SU-DHL-6 (cell line): Measurements from ENCODE around the gene PROSER3.

Experiments
- H2AFZ ChIP-seq: fragments of 200-600 bp; sonication (generic); 2 replicates; pipeline ENCODE4 v1.6.1; 2014; ENCODE audit warnings: low read depth, mild to moderate bottlenecking, moderate library complexity, mixed read lengths, antibody characterized with exemption, low read length; ENCODE audit not compliant: severe bottlenecking
- H3F3A ChIP-seq: fragments of 200-600 bp; shearing (Covaris generic); 2 replicates; pipeline ENCODE4 v1.6.0; 2016; ENCODE audit warnings: antibody characterized with exemption, mild to moderate bottlenecking; ENCODE audit not compliant: insufficient read depth
- H3K27ac ChIP-seq: fragments of 200-600 bp; sonication (generic); 2 replicates; pipeline ENCODE4 v1.5.1; 2016; ENCODE audit warnings: low read depth, mild to moderate bottlenecking, low read length, moderate library complexity, mixed read lengths
- H3K27me3 ChIP-seq: fragments of 200-600 bp; sonication (generic), shearing (Covaris generic); 2 replicates; pipeline ENCODE4 v1.6.0; 2014; ENCODE audit warnings: mild to moderate bottlenecking, low read length
- H3K36me3 ChIP-seq: fragments of 200-600 bp; sonication (generic); 2 replicates; pipeline ENCODE4 v1.6.1; 2014; ENCODE audit warnings: mild to moderate bottlenecking, low read length, mixed read lengths
- H3K4me2 ChIP-seq: fragments of 300-600, 200-600 bp; shearing (Covaris generic), sonication (generic); 2 replicates; pipeline ENCODE4 v1.6.0; 2014; ENCODE audit warnings: low read length, low read depth, mild to moderate bottlenecking; ENCODE audit not compliant: poor library complexity, severe bottlenecking
- H3K4me3 ChIP-seq: fragments of 200-600 bp; sonication (generic); 2 replicates; pipeline ENCODE4 v1.5.1; 2014; ENCODE audit warnings: antibody characterized with exemption, low read length, mild to moderate bottlenecking, mixed read lengths; ENCODE audit not compliant: insufficient read depth, poor library complexity, severe bottlenecking
- H3K79me2 ChIP-seq: fragments of 200-600 bp; sonication (generic); 2 replicates; pipeline ENCODE4 v1.6.1; 2014; ENCODE audit warnings: mild to moderate bottlenecking, low read length, moderate library complexity; ENCODE audit not compliant: insufficient read depth
- H3K9ac ChIP-seq: fragments of 200-600 bp; sonication (generic); 2 replicates; pipeline ENCODE4 v1.7.0; 2014; ENCODE audit warnings: mild to moderate bottlenecking, low read length
- H3K9me2 ChIP-seq: fragments of 200-600 bp; sonication (generic); replicated peaks from 2 replicates; pipeline ENCODE4 v1.6.1; 2014; ENCODE audit warnings: low read length; ENCODE audit not compliant: insufficient read depth
- H3K9me3 ChIP-seq: fragments of 200-600 bp; sonication (generic); 2 replicates; pipeline ENCODE4 v1.6.1; 2014; ENCODE audit warnings: low read length, mixed read lengths; ENCODE audit not compliant: insufficient read depth
- H4K20me1 ChIP-seq: fragments of 200-600 bp; sonication (generic); 2 replicates; pipeline ENCODE4 v1.6.1; 2014; ENCODE audit warnings: low read depth, mild to moderate bottlenecking, antibody characterized with exemption, low read length, moderate library complexity, mixed read lengths
- CTCF ChIP-seq: fragments of 200-600 bp; sonication (generic); IDR thresholded peaks from one replicate; pipeline ENCODE4 v1.5.1; 2017; ENCODE audit warnings: antibody characterized with exemption, mild to moderate bottlenecking, low read length, moderate library complexity; ENCODE audit not compliant: insufficient read depth, poor library complexity, severe bottlenecking
- EZH2phosphoT487 ChIP-seq: fragments of 200-600 bp; sonication (generic), shearing (Covaris generic); conservative IDR thresholded peaks from 2 replicates; pipeline ENCODE4 v1.6.1; 2018; ENCODE audit warnings: mild to moderate bottlenecking, antibody characterized with exemption, low read length, moderate library complexity, mixed read lengths

Gene PROSER3

GRCh38 chr19:35780058-35780457, 22.1 kb downstream of the PROSER3 start:
- Histone ChIP-seq H3K27me3 (no peaks in the 10 kb centered on the region), H3K36me3 (no peaks in the 10 kb centered on the region), H3K4me2 (no peak overlapping the region), H3K9me2 (no peaks in the 10 kb centered on the region), H2AFZ (no peak overlapping the region), H3F3A (no peaks in the 10 kb centered on the region), H3K9me3 (no peaks in the 10 kb centered on the region), H3K9ac (no peak overlapping the region), H3K4me3 (no peak overlapping the region), H3K79me2 (no peaks in the 10 kb centered on the region; the same call in 1 of the 2 replicates), H3K27ac (no peak overlapping the region), H4K20me1 (no peaks in the 10 kb centered on the region)
- TF ChIP-seq CTCF, result no peak
- no peak for TF ChIP-seq EZH2phosphoT487

- no peak overlapping the region for H3K27ac ChIP-seq
- H3F3A ChIP-seq, result no peaks in the 10 kb centered on the region
- no peak overlapping the region for H2AFZ ChIP-seq
- H3K27me3 ChIP-seq, result no peaks in the 10 kb centered on the region
- H3K9me3 ChIP-seq, result no peaks in the 10 kb centered on the region
- no peaks in the 10 kb centered on the region for H3K9me2 ChIP-seq
- H3K9ac ChIP-seq, result no peak overlapping the region
- no peak overlapping the region for H3K4me3 ChIP-seq
- no peaks in the 10 kb centered on the region for H4K20me1 ChIP-seq
- TF ChIP-seq CTCF (no peak), EZH2phosphoT487 (no peak)
- no peaks in the 10 kb centered on the region; the same call in 1 of the 2 replicates for H3K79me2 ChIP-seq
- no peaks in the 10 kb centered on the region for H3K36me3 ChIP-seq
- no peak overlapping the region for H3K4me2 ChIP-seq
Observed at GRCh38 chr19:35780717-35781116, 22.7 kb downstream of the PROSER3 start.

- no peaks in the 10 kb centered on the region for H3K36me3 ChIP-seq
Observed at GRCh38 chr19:35781650-35782049, 23.7 kb downstream of the PROSER3 start.

More at GRCh38 chr19:35781650-35782049, 23.7 kb downstream of the PROSER3 start:
- TF ChIP-seq CTCF, result no peak
- TF ChIP-seq EZH2phosphoT487, result no peak
- H2AFZ ChIP-seq, result no peak overlapping the region
- H3K79me2 ChIP-seq, result no peaks in the 10 kb centered on the region; the same call in 1 of the 2 replicates
- no peak overlapping the region for H3K4me2 ChIP-seq
- no peaks in the 10 kb centered on the region for H3K9me3 ChIP-seq
- no peak overlapping the region for H3K9ac ChIP-seq
- H3K27me3 ChIP-seq, result no peaks in the 10 kb centered on the region
- H3K27ac ChIP-seq, result no peak overlapping the region
- H3K9me2 ChIP-seq, result no peaks in the 10 kb centered on the region
- no peak overlapping the region for H3K4me3 ChIP-seq
- no peaks in the 10 kb centered on the region for H4K20me1 ChIP-seq
- no peaks in the 10 kb centered on the region for H3F3A ChIP-seq
